WTC11 (cell line): ENCODE measurements around the gene PPOX. TPM values are rescaled to one million over a fixed set of nuclear protein-coding genes. Genes with fewer than 3 reads are reported as not detected.

ENCODE experiments used
- ATAC-seq: fragments of 200-7000 bp; cut with Tn5 transposase; 2 replicates; pipeline ENCODE4 v1.10.0; 2021; ENCODE audit warnings: mild to moderate bottlenecking, moderate library complexity
- CTCF ChIA-PET: fragments of 300-600 bp; sonication (Branson Sonifier 250); formaldehyde crosslinking; loops from one replicate; lab custom pipeline; 2021; ENCODE audit warnings: antibody characterized with exemption; lab: Charles Lee
- POLR2A ChIA-PET: fragments of 350-600 bp; sonication (Branson Sonifier 250); formaldehyde crosslinking; loops from one replicate; lab custom pipeline; 2021; ENCODE audit warnings: antibody characterized with exemption; lab: Charles Lee
- DNase-seq: peaks from one replicate; pipeline ENCODE4 v3.0.0; 2021; ENCODE audit warnings: low spot score
- H3K27ac Mint-ChIP-seq: 2 replicates; pipeline ENCODE4 v1.8.0; 2021; ENCODE audit warnings: mixed read lengths
- H3K27me3 Mint-ChIP-seq: 2 replicates; pipeline ENCODE4 v1.8.0; 2021; ENCODE audit warnings: low read depth, mild to moderate bottlenecking, moderate library complexity, mixed read lengths
- H3K36me3 Mint-ChIP-seq: 2 replicates; pipeline ENCODE4 v1.8.0; 2021; ENCODE audit warnings: mixed read lengths
- H3K4me1 Mint-ChIP-seq: 2 replicates; pipeline ENCODE4 v1.8.0; 2022; ENCODE audit warnings: mixed read lengths
- H3K4me3 Mint-ChIP-seq: 2 replicates; pipeline ENCODE4 v1.8.0; 2021; ENCODE audit warnings: mild to moderate bottlenecking, moderate library complexity, mixed read lengths
- H3K9me3 Mint-ChIP-seq: 2 replicates; pipeline ENCODE4 v1.8.0; 2021; ENCODE audit warnings: mixed read lengths
- CTCF ChIP-seq: fragments of 200-600 bp; IDR thresholded peaks from 2 replicates; pipeline ENCODE4 v1.8.0; 2022; ENCODE audit warnings: antibody characterized with exemption
- E2F5 ChIP-seq: sonication (generic); formaldehyde crosslinking; IDR thresholded peaks from 2 replicates; pipeline ENCODE4 v1.8.1; 2022; ENCODE audit warnings: mild to moderate bottlenecking, moderate library complexity, missing genetic modification reagents
- ERG ChIP-seq: fragments of 250-450 bp; sonication (Bioruptor Pico); IDR thresholded peaks from 2 replicates; pipeline ENCODE4 v1.8.0; 2021; ENCODE audit warnings: mild to moderate bottlenecking
- FOXJ3 ChIP-seq: sonication (generic); formaldehyde crosslinking; IDR thresholded peaks from 2 replicates; pipeline ENCODE4 v1.9.0; 2021; ENCODE audit warnings: missing genetic modification reagents, mild to moderate bottlenecking, borderline replicate concordance
- MXD4 ChIP-seq: fragments of 250-450 bp; sonication (Bioruptor Pico); IDR thresholded peaks from 2 replicates; pipeline ENCODE4 v1.8.0; 2021; ENCODE audit warnings: mild to moderate bottlenecking, moderate library complexity, borderline replicate concordance
- RELA ChIP-seq: sonication (generic); formaldehyde crosslinking; IDR thresholded peaks from 2 replicates; pipeline ENCODE4 v1.8.1; 2022; ENCODE audit warnings: missing genetic modification reagents, mild to moderate bottlenecking, borderline replicate concordance
- ZNF281 ChIP-seq: sonication (generic); formaldehyde crosslinking; IDR thresholded peaks from 2 replicates; pipeline ENCODE4 v1.8.0; 2023; ENCODE audit warnings: mild to moderate bottlenecking, missing genetic modification reagents
- ZNF425 ChIP-seq: fragments of 250-450 bp; sonication (Bioruptor Pico); conservative IDR thresholded peaks from 2 replicates; pipeline ENCODE4 v1.9.0; 2021; ENCODE audit warnings: mild to moderate bottlenecking
- ZNF532 ChIP-seq: fragments of 250-450 bp; sonication (Bioruptor Pico); IDR thresholded peaks from 2 replicates; pipeline ENCODE4 v1.9.0; 2021; ENCODE audit warnings: mild to moderate bottlenecking, borderline replicate concordance
- total RNA-seq: library from RNA; stranded (reverse); gene quantifications from 3 replicates; pipeline ENCODE4 v1.2.3, GENCODE V29; 2021

The PPOX gene
- total RNA-seq, 1 experiment from 2014 or later: 44.8 TPM

- peak; percentile 30 for DNase-seq
- Mint-ChIP-seq H3K27me3 (no peaks in the 10 kb centered on the region), H3K4me3 (no peak overlapping the region), H3K27ac (no peak overlapping the region)
- POLR2A ChIA-PET: no interaction called here
- no peak for TF ChIP-seq ZNF532
- 0 out of 2 replicates have a peak, but pooled peaks have one; percentile 26 for TF ChIP-seq CTCF
- TF ChIP-seq, all 79 proteins: peak for 1
- CTCF ChIA-PET: interaction anchor here (0.7 to 2.7 kb wide), 4 partner anchors 28 to 255 kb away, joined by 4 to 17 read pairs (median 8); partner anchors contain the start of genes ITLN1 and KLHDC9
- H3K36me3 Mint-ChIP-seq: peaks cover 4% of the 10 kb centered on the region; the same call in 1 of the 2 replicates
- no peaks in the 10 kb centered on the region for H3K9me3 Mint-ChIP-seq
- peaks cover 8% of the 10 kb centered on the region for H3K4me1 Mint-ChIP-seq
- ATAC-seq: peak; percentile 59; the same call in 1 of the 2 replicates
Measured at GRCh38 chr1:161139766-161140165, 26.5 kb upstream of the PPOX start.

GRCh38 chr1:161140755-161141400 is 25.3 kb upstream of the PPOX start:
- DNase-seq (no peak), ATAC-seq (no peak)
- H3K4me1 Mint-ChIP-seq: peaks cover 8% of the 10 kb centered on the region
- no peak overlapping the region for H3K4me3 Mint-ChIP-seq
- H3K27me3 Mint-ChIP-seq: no peaks in the 10 kb centered on the region
- TF ChIP-seq E2F5: no peak
- no peak for TF ChIP-seq FOXJ3 (CRISPR knock-in tag)
- TF ChIP-seq RELA (CRISPR knock-in tag): no peak
- TF ChIP-seq ZNF281 (CRISPR knock-in tag): no peak
- TF ChIP-seq ERG (CRISPR knock-in tag): no peak
- no peak for TF ChIP-seq ZNF425 (CRISPR knock-in tag)
- no peak for TF ChIP-seq MXD4
- no peak overlapping the region for H3K27ac Mint-ChIP-seq
- CTCF ChIA-PET: interaction anchor here (1.0 to 2.7 kb wide), 6 partner anchors 8 to 150 kb away, joined by 3 to 17 read pairs (median 4); partner anchors contain the start of genes DEDD and KLHDC9
- POLR2A ChIA-PET: no interaction called here
- no peaks in the 10 kb centered on the region for H3K9me3 Mint-ChIP-seq
- H3K36me3 Mint-ChIP-seq: no peaks in the 10 kb centered on the region
